T-helper 17 cell (primary cell): ENCODE measurements around the gene FMO5. TPM values are rescaled to one million over a fixed set of nuclear protein-coding genes. Genes with fewer than 3 reads are reported as not detected.
"Not testable (repeated sequence)": the region's sequence is repeated elsewhere in the genome, so short reads cannot be mapped to it uniquely, and the experiment has no call there.

ENCODE experiments used
- ATAC-seq: fragments of 150-1000 bp; cut with Tn5 transposase; 2 replicates; pipeline ENCODE4 v1.10.0; 2021; ENCODE audit warnings: mild to moderate bottlenecking, moderate library complexity
- DNase-seq, 3 donors: peaks; one replicate each; pipeline versions ENCODE4 v3.0.0 to v3.0.0-alpha.2; 2020 to 2021
- H3K9me3 ChIP-seq: one replicate; pipeline ENCODE4 v1.7.0; 2013; ENCODE audit warnings: low read length, mild to moderate bottlenecking; ENCODE audit not compliant: control insufficient read depth, poor library complexity, severe bottlenecking
- H3K27ac Mint-ChIP-seq: one replicate; pipeline ENCODE4 v1.8.0; 2022; ENCODE audit warnings: mild to moderate bottlenecking, moderate library complexity, mixed read lengths
- H3K27me3 Mint-ChIP-seq: one replicate; pipeline ENCODE4 v1.8.0; 2022; ENCODE audit warnings: mixed read lengths
- H3K36me3 Mint-ChIP-seq: one replicate; pipeline ENCODE4 v1.8.0; 2022; ENCODE audit warnings: low read depth, mixed read lengths
- H3K4me1 Mint-ChIP-seq: one replicate; pipeline ENCODE4 v1.8.0; 2022; ENCODE audit warnings: mild to moderate bottlenecking, mixed read lengths
- H3K4me3 Mint-ChIP-seq: one replicate; pipeline ENCODE4 v1.8.0; 2022; ENCODE audit warnings: mild to moderate bottlenecking, moderate library complexity, mixed read lengths
- total RNA-seq, 4 donors: library from RNA in 2 of 4; stranded (reverse) in 2 of 4; gene quantifications; one replicate each; pipeline ENCODE4 v1.2.3 and lab custom pipeline; 2022 to 2026

FMO5 gene
- total RNA-seq, 2 donors from 2014 or later = 1.7 to 1.9 TPM

DNA sequence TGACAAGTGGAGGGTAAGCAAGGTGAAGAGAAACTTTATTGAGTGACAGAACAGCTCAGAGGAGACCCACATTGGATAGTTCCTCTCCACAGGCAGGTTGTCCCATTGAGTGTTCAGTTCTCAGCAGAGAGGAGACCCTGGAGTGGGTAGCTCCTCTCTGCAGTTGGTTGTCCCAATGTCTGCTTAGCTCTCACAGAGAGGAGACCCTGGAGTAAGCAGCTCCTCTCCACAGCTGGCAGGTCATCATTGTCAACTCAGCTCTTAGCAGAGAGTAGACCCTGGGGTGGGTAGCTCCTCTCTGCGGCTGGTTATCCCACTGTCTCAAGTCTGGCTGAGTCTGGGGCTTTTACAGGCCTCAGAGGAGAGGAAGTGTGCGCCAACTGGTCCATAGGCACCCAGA lies 11.3 kb upstream of the FMO5 start:
- Mint-ChIP-seq H3K27me3 (peaks cover 10% of the 10 kb centered on the region), H3K36me3 (peaks cover 4% of the 10 kb centered on the region), H3K27ac (no peak overlapping the region), H3K4me3 (no peak overlapping the region), H3K4me1 (peaks cover 2% of the 10 kb centered on the region)
- H3K9me3 ChIP-seq = no peaks in the 10 kb centered on the region
- DNase-seq = no peak
- no peak for ATAC-seq

DNA sequence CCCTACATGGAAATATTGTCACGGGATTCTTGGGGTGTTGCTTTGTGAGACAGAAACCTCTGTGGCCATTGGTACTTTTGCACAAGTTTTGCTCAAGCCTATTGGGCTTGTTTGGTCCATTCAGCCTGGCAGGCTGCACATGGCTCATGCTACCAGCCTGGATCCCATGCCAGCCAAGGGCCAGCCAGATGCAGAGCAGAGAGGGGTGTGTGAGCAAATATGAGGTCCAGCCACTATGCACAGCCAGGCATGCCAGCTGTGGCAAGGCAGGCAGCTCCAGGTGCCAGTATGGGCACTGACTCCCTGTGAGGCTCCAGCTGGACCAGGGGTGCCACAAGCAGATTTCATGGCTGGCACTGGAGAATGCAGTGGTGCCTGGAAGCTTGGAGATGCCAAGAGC lies 10.7 kb upstream of the FMO5 start:
- ATAC-seq (no peak), DNase-seq (no peak)
- Mint-ChIP-seq H3K27ac (no peak overlapping the region), H3K27me3 (peaks cover 10% of the 10 kb centered on the region), H3K36me3 (peaks cover 6% of the 10 kb centered on the region), H3K4me1 (peaks cover 2% of the 10 kb centered on the region), H3K4me3 (no peak overlapping the region)
- H3K9me3 ChIP-seq = no peaks in the 10 kb centered on the region

DNA sequence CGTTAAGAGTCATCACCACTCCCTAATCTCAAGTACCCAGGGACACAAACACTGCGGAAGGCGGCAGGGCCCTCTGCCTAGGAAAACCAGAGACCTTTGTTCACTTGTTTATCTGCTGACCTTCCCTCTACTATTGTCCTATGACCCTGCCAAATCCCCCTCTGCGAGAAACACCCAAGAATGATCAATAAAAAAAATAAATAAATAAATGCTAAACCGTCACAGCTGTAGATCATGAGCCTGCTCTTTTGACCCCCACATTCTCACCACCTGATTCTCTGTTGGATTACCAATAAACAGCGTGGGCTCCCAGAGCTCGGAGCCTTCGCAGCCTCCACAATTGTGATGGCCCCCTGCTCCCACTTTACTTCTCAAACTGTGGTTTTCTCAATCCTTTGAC lies 8.8 kb upstream of the FMO5 start:
- H3K27ac Mint-ChIP-seq, H3K27me3 Mint-ChIP-seq, H3K4me3 Mint-ChIP-seq, H3K9me3 ChIP-seq, ATAC-seq, DNase-seq, H3K4me1 Mint-ChIP-seq, H3K36me3 Mint-ChIP-seq: not testable (repeated sequence)

DNA sequence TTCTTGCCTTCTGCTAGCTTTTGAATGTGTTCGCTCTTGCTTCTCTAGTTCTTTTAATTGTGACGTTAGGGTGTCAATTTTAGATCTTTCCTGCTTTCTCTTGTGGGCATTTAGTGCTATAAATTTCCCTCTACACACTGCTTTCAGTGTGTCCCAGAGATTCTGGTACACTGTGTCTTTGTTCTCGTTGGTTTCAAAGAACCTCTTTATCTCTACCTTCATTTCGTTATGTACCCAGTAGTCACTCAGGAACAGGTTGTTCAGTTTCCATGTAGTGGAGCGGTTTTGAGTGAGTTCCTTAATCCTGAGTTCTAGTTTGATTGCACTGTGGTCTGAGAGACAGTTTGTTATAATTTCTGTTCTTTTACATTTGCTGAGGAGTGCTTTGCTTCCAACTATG lies 5.9 kb upstream of the FMO5 start:
- H3K4me3 Mint-ChIP-seq, DNase-seq, H3K27ac Mint-ChIP-seq, H3K4me1 Mint-ChIP-seq, H3K27me3 Mint-ChIP-seq, H3K36me3 Mint-ChIP-seq, ATAC-seq, H3K9me3 ChIP-seq: not testable (repeated sequence)

DNA sequence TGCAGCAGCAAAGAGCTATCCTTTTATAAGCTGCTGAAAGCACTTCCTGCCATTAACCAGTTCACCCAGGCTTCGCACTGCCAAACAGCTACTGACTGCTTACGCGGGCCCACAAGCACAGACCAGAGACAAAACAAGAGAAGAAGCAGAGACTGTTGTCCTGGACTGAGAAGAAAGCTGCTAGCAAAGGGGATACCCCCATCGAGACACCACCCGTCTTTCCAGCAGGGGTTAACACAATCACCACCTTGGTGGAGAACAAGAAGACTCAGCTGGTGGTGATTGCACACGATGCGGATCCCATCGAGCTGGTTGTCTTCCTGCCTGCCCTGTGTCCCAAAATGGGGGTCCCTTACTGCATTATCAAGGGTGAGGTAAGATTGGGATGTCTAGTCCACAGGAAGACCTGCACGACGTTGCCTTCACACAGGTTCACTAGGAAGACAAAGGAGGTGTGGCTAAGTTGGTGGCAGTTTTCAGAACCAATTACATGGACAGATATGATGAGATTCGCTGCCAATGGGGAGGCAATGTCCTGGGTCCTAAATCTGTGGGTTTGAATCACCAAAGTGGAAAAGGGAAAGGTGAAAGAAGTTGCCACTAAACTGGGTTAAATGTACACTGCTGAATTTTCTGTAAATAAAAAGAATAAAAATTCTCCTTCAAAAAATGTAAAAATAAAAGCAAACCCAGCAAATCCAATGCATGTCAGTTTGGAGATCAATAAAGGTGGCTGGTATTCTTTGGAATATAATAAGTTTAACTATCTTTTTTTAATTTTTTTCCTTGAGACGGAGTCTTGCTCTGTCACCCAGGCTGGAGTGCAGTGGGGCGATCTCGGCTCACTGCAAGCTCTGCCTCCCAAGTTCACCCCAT lies 1.2 kb downstream of the FMO5 start:
- H3K4me1 Mint-ChIP-seq = peaks cover 21% of the 10 kb centered on the region
- no peaks in the 10 kb centered on the region for H3K9me3 ChIP-seq
- H3K36me3 Mint-ChIP-seq = no peaks in the 10 kb centered on the region
- H3K4me3 Mint-ChIP-seq = no peak overlapping the region
- ATAC-seq (no peak), DNase-seq (no peak)
- H3K27ac Mint-ChIP-seq = no peak overlapping the region
- no peaks in the 10 kb centered on the region for H3K27me3 Mint-ChIP-seq

DNA sequence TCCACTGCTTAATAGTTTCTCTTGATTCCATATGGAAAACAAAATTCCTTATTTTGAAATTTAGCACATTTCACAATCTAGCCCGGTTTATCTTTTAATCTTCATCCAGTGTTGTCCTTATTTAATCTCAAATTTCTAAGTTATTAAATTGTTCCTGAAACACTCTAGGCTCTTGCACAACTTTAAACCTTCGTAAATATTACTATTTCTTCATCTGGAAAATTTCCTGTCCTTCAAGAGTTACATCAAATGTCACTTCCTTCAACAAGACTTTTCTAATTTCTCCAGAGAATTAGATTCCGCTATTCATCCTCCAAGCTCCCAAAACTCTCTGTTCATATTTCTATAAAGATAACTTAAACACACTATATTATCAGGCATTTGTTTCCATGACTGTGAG lies 6.5 kb downstream of the FMO5 start:
- H3K27me3 Mint-ChIP-seq = no peaks in the 10 kb centered on the region
- H3K4me3 Mint-ChIP-seq = no peak overlapping the region
- ATAC-seq (no peak), DNase-seq (no peak)
- H3K4me1 Mint-ChIP-seq = peaks cover 8% of the 10 kb centered on the region
- no peak overlapping the region for H3K27ac Mint-ChIP-seq
- no peaks in the 10 kb centered on the region for H3K9me3 ChIP-seq
- no peaks in the 10 kb centered on the region for H3K36me3 Mint-ChIP-seq

DNA sequence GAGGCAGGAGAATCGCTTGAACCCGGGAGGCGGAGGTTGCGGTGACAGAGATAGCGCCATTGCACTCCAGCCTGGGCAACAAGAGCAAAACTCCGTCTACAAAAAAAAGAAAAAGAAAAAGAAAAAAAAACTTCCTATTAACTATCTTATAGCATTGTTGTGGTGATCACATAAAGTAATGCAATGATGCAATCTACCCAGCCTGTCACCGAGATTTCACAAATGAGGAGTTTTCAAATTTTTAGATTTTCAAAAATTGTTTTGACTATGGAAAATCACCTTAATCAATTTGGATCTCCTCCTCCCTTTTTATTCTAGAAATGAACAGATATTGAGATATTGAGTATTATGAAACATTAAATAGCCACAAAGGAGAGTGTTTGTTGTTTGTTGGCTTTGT lies 8.0 kb downstream of the FMO5 start:
- no peaks in the 10 kb centered on the region for H3K27me3 Mint-ChIP-seq
- no peaks in the 10 kb centered on the region for H3K9me3 ChIP-seq
- DNase-seq (no peak), ATAC-seq (no peak)
- no peak overlapping the region for H3K27ac Mint-ChIP-seq
- peaks cover under 1% of the 10 kb centered on the region for H3K4me1 Mint-ChIP-seq
- H3K4me3 Mint-ChIP-seq = no peak overlapping the region
- H3K36me3 Mint-ChIP-seq = no peaks in the 10 kb centered on the region

DNA sequence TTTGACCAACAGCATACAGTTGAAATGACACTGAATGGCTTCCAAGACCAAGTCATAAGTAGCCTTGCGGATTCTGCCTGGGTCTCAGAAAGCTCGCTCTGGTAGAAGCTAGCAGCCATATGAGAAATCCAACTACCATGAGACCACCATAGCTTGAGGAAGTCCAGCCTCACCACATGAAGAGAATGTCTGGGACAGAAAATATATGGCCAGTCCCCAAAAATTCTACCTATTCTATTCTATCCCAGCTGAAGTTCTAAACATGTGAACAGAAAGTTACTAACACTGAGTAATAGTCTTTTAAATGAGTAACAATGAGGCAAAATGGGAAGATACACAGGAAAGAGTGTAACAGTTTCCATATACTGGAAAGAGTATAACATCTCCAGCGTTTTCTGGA lies 9.0 kb downstream of the FMO5 start:
- H3K9me3 ChIP-seq = no peaks in the 10 kb centered on the region
- DNase-seq (no peak), ATAC-seq (no peak)
- Mint-ChIP-seq H3K27ac (no peak overlapping the region), H3K4me3 (no peak overlapping the region), H3K4me1 (no peaks in the 10 kb centered on the region), H3K36me3 (no peaks in the 10 kb centered on the region), H3K27me3 (no peaks in the 10 kb centered on the region)

DNA sequence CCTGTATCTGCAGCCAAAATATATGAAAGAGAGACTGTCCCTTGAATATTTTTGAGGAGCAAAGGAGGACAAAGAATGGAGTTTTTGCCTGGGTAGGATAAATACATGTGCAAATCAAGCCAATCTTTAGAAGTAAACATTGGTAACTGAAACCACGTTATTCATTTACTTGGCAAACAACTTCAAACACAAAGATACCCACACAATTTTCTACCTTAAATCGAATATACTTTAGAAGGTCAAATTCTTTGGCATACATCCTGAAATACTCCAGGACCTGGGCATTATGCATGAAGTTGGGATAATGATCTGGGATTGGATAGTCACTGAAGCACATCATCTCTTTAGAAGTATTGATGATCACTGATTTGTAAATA lies 9.6 kb downstream of the FMO5 start:
- ATAC-seq (no peak), DNase-seq (no peak)
- H3K9me3 ChIP-seq = no peaks in the 10 kb centered on the region
- Mint-ChIP-seq H3K27me3 (no peaks in the 10 kb centered on the region), H3K36me3 (no peaks in the 10 kb centered on the region), H3K4me1 (no peaks in the 10 kb centered on the region), H3K4me3 (no peak overlapping the region), H3K27ac (no peak overlapping the region)

DNA sequence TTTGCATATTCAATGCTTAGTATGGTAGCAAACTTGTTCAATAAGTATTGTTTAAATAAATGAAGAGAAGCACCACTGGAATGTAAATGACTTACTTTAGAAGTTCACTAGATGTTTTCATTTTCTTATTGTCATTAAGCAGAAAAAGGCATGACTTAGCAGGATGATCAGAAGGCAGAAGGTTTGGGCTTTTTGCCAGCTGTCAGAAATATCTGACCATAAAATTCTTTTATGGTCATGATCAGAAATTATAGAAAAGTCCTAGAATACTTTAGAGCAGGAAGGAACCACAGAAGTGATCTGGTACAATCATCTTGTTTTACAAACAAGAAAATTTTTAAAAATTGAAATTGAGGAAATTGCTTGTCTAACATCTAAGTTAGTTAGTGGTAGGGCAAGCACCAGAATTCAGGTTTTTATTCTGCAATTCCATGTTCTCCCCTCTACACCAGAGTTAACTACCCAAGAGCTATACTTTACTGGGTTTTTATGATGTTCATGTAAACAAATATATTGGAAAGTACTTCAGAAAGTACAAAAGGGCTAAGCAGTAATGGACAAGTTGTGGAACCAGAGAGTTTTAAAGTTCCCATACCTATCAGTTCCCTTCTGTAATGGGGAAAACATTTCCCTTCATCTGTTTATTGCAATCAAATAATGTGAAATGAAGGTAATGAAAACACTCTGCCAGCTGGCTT lies 10.1 kb downstream of the FMO5 start:
- H3K9me3 ChIP-seq = no peaks in the 10 kb centered on the region
- DNase-seq (no peak), ATAC-seq (no peak)
- Mint-ChIP-seq H3K27ac (no peak overlapping the region), H3K4me1 (no peaks in the 10 kb centered on the region), H3K27me3 (no peaks in the 10 kb centered on the region), H3K4me3 (no peak overlapping the region), H3K36me3 (no peaks in the 10 kb centered on the region)

DNA sequence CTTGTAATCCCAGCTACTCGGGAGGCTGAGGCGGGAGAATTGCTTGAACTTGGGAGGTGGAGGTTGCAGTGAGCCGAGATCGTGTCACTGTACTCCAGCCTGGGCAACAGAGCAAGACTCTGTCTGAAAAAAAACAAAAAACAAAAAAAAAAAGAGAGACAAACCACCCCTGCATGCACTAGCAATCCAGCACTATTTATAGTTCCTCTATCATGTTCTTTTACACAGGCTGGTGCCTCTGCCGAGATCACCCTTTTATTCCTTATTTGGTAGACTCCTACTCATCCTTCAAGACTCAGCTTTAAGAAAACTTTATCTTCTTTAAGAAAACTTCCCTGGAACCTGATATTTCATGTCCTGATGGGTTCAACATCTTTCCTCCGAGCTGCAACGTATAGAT lies 10.8 kb downstream of the FMO5 start:
- H3K27ac Mint-ChIP-seq = no peak overlapping the region
- no peaks in the 10 kb centered on the region for H3K27me3 Mint-ChIP-seq
- no peaks in the 10 kb centered on the region for H3K9me3 ChIP-seq
- DNase-seq = no peak
- H3K4me1 Mint-ChIP-seq = no peaks in the 10 kb centered on the region
- no peak overlapping the region for H3K4me3 Mint-ChIP-seq
- H3K36me3 Mint-ChIP-seq = no peaks in the 10 kb centered on the region
- no peak for ATAC-seq

DNA sequence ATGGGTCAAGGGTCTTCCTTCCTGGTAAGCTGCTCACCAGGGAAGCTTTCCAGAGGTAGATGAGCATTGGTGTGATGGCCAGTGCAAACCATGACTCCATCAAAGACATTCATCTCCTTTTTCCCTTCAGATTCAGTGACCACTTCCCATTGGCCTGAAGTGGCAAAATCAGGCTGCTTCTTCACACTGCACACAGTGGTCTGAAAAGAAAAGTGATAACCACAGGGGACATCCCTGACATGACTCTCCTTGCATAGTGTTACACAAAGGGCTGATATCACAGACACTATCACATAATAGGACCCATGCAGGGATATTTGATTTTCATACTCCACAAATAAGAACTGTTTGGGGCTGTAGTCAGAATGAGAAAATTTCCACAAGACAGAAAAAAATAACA lies 11.9 kb downstream of the FMO5 start:
- no peak for ATAC-seq
- DNase-seq = no peak
- H3K4me3 Mint-ChIP-seq = no peak overlapping the region
- H3K27me3 Mint-ChIP-seq = no peaks in the 10 kb centered on the region
- H3K9me3 ChIP-seq = no peaks in the 10 kb centered on the region
- H3K4me1 Mint-ChIP-seq = no peaks in the 10 kb centered on the region
- no peak overlapping the region for H3K27ac Mint-ChIP-seq
- no peaks in the 10 kb centered on the region for H3K36me3 Mint-ChIP-seq

DNA sequence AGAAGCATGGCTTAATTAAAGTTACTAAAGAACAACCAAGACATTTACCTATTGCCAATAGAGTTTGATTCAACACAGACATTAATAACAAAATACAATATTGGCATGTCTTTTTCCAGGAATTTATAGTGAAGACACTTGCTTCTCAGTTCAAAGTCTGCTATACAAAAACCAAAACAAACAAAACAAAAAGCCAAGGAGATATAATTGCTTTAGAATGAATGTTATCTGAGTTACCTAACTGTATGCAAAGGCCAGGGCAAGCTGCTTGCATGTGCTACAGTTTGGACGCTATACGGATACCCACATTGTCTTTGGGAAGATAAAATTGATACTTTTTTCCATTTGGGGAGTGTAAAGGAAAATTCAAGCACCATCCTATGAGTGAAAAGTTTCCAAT lies 13.6 kb downstream of the FMO5 start:
- Mint-ChIP-seq H3K4me3 (no peak overlapping the region), H3K27me3 (no peaks in the 10 kb centered on the region), H3K4me1 (no peaks in the 10 kb centered on the region), H3K36me3 (no peaks in the 10 kb centered on the region), H3K27ac (no peak overlapping the region)
- DNase-seq (no peak), ATAC-seq (no peak)
- H3K9me3 ChIP-seq = no peaks in the 10 kb centered on the region

DNA sequence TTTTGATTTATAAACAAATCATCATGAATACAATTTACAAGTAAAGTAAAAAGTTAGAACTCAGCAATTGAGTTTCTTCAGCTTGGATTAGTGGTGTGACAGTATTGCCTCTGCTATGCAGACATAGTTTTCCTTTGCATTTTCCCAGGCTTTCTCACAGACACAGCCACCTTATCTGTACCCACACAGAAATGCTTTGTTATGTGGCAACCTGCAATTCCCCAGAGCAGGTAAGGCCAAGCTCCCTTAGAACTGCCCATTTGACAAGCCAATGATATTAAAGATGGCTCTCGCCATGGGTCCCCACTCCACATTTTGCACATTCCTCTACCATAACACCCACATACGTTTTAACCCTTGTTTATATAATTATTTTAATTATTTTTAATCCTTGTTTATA lies 14.2 kb downstream of the FMO5 start:
- no peaks in the 10 kb centered on the region for H3K4me1 Mint-ChIP-seq
- no peaks in the 10 kb centered on the region for H3K9me3 ChIP-seq
- no peak for ATAC-seq
- H3K4me3 Mint-ChIP-seq = no peak overlapping the region
- H3K27ac Mint-ChIP-seq = no peak overlapping the region
- H3K36me3 Mint-ChIP-seq = no peaks in the 10 kb centered on the region
- H3K27me3 Mint-ChIP-seq = no peaks in the 10 kb centered on the region
- no peak for DNase-seq
